ENCODE measurements around the gene LYST.

LYST gene

GRCh38 chr1:235714205-235714897 lies 152.4 kb downstream of the LYST start:
- DNase-seq (ENCODE audit: low read depth), result no peak

GRCh38 chr1:235712812-235713211 lies 153.9 kb downstream of the LYST start:
- DNase-seq (ENCODE audit: low read depth), result no peak

DNA sequence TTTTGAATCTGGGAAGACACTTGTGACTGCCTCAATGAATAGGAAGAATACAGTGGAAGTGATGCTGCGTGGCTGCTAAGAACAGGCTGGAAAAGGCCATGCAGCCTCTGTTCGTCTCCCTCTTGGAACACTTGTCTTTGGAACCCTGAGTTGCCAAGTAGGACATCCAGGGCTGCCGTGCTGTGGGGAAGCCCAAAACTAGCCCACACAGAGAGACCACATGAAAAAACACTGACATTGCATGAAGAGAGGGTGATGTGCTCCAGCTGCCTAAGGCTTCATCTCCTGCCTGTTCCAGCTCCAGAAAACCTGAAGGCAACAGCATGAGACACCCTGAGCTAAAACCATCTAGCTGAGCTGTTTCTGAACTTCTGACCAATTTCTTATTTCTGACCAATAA lies 156.0 kb downstream of the LYST start:
- no peak for DNase-seq (ENCODE audit: low read depth)

DNA sequence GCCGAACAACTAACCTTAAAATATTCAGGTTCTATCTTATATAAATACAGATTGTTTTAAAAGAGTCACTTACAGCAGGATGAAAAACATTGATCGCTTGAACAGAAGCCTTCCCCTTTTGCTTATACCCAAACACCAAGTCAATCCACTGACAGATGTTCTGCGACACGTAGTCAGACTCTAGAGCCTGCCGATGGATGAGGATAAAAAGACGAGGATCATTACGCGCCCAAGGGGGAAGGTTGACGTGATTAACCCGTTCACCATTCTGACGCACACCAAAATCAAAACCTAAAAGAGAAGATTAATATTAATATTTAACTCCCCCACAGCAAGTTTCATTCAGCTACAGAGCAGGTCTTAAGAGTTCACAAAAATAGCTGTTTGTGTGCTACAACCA lies 157.7 kb downstream of the LYST start:
- DNase-seq (ENCODE audit: low read depth), result no peak

DNA sequence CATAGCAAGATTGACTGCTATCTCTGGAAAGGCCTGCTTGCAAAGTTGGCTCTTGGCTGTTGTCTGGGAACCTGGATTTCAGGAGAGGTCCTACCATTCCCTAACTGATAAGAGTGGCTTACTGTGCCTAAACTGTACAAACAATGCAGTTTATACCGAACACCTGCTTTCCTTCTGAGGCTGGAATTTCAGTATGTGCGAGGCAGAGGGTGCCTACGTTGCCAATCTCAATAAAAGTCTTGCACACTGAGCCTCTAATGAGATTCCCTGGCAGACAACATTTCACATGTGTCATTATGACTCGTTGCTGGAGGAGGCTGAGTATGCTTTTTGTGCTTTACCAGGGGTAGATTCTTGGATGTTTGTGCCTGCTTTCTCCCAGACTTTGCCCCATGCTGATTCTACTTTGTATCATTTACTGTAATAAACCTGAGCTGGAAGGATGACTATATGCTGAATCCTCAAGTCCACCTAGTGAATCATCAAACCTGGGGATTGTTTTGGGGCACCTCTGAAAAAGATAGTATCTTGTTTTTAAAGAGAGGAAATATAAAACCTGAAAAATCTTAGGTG lies 158.2 kb downstream of the LYST start:
- DNase-seq (ENCODE audit: low read depth), result no peak

GRCh38 chr1:235703506-235703905 lies 163.2 kb downstream of the LYST start:
- DNase-seq (ENCODE audit: low read depth), result no peak

DNA sequence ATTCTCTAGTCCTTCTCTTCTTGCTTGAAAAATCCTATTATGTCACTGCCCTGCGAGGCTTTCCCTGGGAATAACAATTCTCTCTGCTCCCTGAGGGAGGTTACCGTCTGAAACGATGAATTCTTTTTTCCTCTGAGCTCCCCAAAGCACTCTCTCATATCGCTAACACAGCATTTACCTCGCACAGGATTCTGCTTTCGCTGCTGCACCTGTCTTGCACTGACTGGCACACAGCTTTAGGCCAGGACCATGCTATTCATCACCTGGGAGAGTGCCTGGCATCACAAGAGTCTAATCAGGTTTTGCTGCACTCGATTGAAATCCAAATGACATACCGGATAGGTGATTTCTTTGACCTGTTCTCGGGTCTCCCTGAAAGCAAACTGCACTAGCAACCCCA lies 164.3 kb downstream of the LYST start:
- no peak for DNase-seq (ENCODE audit: low read depth)

DNA sequence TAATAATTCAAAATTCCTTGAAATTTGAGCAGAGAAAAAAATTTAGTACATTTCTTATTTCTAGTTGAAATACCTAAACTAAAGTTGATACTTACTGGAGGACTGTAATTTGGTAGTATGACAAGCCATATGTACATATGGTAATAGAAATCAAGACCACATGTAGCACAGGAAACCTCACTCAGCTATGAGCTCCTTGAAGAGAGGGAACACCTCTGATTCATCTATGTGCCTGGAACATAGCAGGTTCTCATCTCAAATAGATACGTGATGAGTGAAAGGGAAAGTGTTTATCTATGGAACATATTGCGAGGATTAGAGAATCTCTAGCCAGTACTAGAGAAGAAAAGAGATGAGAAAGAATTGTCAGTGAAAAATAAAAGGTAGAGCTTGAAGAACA lies 169.2 kb downstream of the LYST start:
- DNase-seq (ENCODE audit: low read depth), result no peak

DNA sequence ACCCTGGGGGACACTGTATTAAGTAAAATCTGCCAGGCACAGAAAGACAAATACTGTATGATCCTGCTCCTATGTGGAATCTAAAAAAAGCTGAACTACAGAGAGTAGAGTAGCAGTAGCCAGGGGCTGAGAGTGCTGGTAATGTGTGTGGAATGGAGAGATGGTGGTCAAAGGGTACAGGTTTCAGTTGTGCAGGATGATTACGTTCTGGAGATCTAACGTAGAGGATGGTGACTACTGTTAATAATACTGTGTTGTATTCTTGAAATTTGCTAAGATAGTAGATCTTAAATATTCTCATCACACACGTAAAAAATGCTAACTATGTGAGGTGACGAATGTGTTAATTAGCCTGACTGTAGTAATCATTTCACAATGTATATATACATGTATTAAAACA lies 177.3 kb downstream of the LYST start:
- no peak for DNase-seq (ENCODE audit: low read depth)

DNA sequence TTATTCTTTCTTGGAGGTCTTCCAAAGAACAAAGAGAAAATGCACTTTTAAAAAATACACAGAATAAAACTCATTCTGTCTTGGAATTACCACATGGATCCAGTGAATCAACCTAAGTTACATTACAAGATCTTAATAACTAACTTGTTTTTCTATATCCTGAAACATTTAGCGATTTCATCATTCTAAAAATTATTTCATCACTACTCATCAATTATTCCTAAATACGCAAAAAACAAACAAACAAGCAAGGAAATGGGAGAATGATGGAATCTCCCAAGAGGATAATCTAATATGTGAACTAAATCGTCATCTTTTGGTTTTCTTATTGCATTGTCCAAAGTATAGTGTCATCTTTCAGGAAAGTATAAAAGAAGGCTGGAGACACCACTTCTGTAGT lies 178.6 kb downstream of the LYST start:
- no peak for DNase-seq (ENCODE audit: low read depth)

DNA sequence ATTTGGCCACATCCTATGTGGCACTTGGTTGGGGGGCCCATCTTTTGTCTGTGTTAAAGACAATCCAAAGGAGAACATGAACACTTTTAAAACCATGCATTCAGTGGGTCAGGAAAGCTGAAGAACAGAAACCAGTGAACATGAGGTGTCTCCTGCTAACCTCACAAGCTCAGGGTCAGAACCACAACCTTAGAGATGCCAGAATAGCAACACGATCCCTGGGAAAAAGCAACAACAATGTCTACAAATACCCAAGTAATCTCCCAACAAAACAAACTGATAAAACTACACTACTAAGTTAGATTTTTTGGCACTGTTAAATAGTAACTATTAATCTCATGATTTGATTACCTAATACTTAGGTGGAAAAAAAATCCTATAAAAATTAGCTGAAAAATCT lies 183.1 kb downstream of the LYST start:
- no peak for DNase-seq (ENCODE audit: low read depth)

DNA sequence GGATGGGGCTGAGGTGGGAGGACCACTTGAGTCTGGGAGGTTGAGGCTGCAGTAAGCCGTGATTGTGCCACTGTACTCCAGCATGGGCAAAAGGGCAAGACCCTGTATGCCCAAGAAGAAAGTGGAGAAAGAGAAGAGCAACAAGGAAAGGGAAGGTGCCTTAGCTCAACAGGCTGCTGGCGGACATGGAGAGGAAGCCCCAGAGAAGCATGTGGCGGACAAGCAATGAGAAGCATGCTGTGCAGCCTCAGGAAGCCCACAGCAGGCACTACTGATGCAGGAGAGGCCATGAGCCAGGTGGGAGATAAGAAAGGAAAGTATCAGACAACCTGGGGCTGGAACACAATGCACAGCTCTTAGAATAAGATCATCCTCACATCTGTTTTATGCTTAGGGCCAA lies 184.5 kb downstream of the LYST start:
- no peak for DNase-seq (ENCODE audit: low read depth)

- no peak for DNase-seq (ENCODE audit: low read depth)
Observed at GRCh38 chr1:235679644-235680043, 187.1 kb downstream of the LYST start.

DNA sequence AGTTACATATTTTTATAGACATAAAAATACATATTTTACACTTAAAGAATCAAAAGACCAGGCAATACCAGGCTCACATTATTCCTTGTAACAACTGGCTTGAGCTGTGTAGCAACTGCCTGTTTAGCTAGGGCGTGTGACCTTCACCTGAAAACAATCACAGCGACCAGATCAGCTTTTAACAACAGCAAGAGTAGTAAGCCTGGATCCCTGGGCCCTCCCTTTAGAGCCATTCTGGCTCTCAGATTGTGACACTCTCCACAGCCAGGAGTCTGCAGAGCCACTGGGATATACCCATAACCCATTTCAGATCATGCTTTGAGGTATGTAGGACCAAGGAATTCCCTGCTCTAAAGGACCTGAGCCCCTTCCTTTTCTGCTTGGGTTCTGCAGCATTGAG lies 187.7 kb downstream of the LYST start:
- DNase-seq (ENCODE audit: low read depth), result no peak

DNA sequence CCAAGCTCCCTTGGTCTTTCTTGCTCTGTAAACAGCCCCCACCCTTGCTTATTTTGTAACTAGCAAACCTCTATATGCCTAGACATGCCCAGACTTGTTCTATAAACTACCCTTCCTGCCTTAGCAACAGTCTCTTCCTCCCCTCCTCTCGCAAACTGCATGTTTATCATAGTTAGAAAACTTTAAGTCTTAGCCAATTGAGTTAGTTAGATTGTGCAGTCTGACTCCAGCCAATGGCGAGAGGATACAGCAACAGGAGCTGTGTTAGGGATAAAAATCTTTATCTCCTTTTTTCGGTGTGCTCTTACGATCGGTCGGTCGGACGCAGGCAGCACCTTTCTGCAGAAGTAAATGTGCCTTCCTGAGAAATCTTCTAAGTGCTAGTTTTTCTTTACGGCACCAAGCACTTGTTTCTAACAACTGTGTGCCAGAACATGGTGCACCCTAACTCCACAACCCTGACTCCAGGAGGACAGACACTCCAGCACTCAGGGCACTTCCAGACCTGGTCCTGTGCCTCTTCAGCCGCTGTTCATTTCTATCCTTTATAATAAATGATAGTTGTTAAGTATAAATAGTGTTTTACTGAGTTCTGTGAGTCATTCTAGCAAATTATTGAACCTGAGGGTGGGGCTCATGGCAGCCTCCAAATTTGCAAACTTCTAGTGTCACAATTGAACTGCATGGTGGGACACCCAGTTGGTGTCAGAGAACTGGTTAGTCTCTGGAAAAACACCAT lies 191.4 kb downstream of the LYST start:
- no peak for DNase-seq (ENCODE audit: low read depth)

DNA sequence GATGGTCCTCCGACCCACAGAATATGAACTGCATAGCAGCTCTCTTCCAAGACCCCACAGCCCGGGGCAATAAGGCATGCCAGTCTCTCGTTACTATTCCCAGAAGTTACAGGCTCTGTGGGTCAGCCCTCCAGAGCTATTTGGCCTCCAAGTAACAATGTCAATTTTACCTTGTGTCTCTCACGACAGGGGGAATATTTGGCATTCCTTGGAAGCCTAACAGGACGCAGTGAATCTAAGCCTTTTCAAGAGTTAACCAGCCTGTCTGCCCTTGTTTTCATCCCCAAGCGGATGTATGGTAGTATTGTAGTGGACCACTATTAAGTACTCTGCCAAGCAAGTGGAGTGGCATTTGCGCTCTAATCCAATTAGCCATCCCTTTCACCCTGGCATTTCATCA lies 192.7 kb downstream of the LYST start:
- no peak for DNase-seq (ENCODE audit: low read depth)

- no peak for DNase-seq (ENCODE audit: low read depth)
Observed at GRCh38 chr1:235671992-235672391, 194.7 kb downstream of the LYST start.

GRCh38 chr1:235670157-235670776 lies 196.4 kb downstream of the LYST start:
- no peak for DNase-seq (ENCODE audit: low read depth)

- no peak for DNase-seq (ENCODE audit: low read depth)
Observed at GRCh38 chr1:235669277-235669676, 197.4 kb downstream of the LYST start.

- no peak for DNase-seq (ENCODE audit: low read depth)
Observed at GRCh38 chr1:235663628-235664027, 203.1 kb downstream of the LYST start.

DNA sequence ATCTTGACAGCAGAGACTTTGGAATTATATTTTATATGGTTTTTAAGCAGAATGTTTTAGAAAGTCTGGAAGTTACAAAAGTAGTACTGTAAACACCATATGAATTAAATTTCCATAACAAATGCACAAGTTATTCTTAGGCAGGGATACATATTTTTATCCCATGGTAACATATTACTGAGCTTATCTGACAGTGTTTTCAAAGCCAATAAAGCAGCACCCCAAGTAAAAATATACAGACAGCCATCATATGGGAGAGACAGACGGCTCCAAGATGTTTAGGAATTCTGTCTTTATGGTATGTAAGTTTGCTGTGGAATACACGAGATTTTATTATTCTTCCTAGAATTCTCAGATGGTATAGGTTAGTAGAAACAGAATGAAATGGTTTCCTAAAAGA lies 205.1 kb downstream of the LYST start:
- DNase-seq (ENCODE audit: low read depth), result no peak

DNA sequence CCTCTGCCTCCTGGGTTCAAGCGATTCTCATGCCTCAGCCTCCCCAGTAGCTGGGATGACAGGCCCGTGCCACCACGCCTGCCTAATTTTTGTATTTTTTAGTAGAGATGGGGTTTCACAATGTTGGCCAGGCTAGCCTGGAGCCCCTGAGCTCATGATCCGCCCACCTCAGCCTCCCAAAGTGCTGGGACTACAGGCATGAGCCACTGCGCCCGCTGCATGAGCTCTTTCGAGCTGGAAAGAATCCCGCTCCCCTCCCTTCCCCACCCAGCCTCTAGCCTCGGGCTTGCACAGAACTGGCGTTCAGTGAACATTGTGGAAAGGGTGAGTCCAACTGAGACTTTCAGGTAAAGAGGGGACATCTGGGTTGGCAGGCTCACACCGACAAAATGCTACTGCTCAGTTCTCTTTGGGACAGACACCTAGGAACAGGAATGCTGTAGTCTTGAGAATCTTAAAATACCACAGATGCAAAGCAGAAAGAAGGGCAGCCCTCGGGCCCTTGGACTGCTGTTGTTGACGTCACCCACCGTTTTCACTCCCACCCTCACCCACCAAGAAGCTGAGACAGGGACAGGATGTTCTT lies 207.4 kb downstream of the LYST start:
- no peak for DNase-seq (ENCODE audit: low read depth)

Measured in activated T-helper 1 cell treated with Interleukin-2 at 50 U/mL for 16 hours (primary cell).